Liver (tissue), 3 donors: ENCODE results near the gene APOA1.

Source experiments
- CTCF ChIP-seq: fragments of 150-350 bp; IDR thresholded peaks from 2 replicates; pipeline ENCODE4 v1.5.1; 2017; ENCODE audit warnings: improper control_type of control experiment, low read depth, low read length; ENCODE audit not compliant: missing input control
- FOXA1 ChIP-seq: IDR thresholded peaks from 2 replicates; pipeline ENCODE4 v1.6.1; 2016; ENCODE audit warnings: antibody characterized with exemption
- HNF4A ChIP-seq, 2 donors: conservative IDR thresholded peaks; 2 replicates each; pipeline ENCODE4 v1.6.1; 2016; ENCODE audit warnings: antibody characterized with exemption in 2 of 2, mild to moderate bottlenecking in 2 of 2
- SP1 ChIP-seq: IDR thresholded peaks from 2 replicates; pipeline ENCODE4 v1.6.1; 2018; ENCODE audit warnings: antibody characterized with exemption, mild to moderate bottlenecking
- YY1 ChIP-seq: IDR thresholded peaks from 2 replicates; pipeline ENCODE4 v1.6.1; 2016; ENCODE audit warnings: antibody characterized with exemption, mild to moderate bottlenecking
- TF ChIP-seq, protein P1 (sequence below): IDR thresholded peaks from 2 replicates; pipeline ENCODE4 v1.6.1; 2016; ENCODE audit warnings: antibody characterized with exemption, mild to moderate bottlenecking
- donor health status: healthy.
- donor health status: healthy.

DNA sequence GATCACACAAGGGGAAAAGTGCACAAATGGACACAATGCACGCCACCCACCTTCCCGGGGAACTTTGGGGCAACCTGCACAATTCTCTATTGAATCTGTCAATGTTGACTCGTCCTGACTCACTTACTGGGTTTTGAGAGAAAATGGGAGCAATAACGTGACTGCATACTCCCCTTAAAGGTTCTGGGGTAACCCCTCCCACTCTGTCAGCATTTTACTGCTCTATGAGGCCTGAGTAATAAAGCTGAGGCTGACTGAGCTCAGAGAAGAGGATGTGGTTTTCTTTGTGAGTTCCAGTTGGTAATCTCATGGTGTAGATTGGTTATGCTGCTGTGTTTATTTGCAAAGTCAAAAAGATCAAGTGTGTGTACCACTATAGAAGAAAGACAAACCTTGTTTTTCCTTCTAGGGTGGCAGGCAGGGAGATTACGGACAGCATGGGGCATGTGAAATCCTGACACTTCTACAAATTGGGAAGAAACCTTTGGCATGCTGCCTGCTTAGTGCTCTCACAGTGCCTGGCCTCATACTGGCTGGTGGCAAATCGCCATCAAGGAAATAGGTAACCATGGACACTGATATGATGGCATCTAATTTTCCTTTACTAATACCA is 16.1 kb upstream of the APOA1 start:
- no peak for TF ChIP-seq CTCF
- TF ChIP-seq YY1, result no peak
- TF ChIP-seq FOXA1, result no peak
- TF ChIP-seq HNF4A (conservative IDR thresholded peaks at IDR 0.05), result no peak
- TF ChIP-seq, protein P1, sequence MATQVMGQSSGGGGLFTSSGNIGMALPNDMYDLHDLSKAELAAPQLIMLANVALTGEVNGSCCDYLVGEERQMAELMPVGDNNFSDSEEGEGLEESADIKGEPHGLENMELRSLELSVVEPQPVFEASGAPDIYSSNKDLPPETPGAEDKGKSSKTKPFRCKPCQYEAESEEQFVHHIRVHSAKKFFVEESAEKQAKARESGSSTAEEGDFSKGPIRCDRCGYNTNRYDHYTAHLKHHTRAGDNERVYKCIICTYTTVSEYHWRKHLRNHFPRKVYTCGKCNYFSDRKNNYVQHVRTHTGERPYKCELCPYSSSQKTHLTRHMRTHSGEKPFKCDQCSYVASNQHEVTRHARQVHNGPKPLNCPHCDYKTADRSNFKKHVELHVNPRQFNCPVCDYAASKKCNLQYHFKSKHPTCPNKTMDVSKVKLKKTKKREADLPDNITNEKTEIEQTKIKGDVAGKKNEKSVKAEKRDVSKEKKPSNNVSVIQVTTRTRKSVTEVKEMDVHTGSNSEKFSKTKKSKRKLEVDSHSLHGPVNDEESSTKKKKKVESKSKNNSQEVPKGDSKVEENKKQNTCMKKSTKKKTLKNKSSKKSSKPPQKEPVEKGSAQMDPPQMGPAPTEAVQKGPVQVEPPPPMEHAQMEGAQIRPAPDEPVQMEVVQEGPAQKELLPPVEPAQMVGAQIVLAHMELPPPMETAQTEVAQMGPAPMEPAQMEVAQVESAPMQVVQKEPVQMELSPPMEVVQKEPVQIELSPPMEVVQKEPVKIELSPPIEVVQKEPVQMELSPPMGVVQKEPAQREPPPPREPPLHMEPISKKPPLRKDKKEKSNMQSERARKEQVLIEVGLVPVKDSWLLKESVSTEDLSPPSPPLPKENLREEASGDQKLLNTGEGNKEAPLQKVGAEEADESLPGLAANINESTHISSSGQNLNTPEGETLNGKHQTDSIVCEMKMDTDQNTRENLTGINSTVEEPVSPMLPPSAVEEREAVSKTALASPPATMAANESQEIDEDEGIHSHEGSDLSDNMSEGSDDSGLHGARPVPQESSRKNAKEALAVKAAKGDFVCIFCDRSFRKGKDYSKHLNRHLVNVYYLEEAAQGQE, result no peak
- TF ChIP-seq SP1, result no peak
